Nephron (organoid): ENCODE data around the gene SNX1.
"Not testable (repeated sequence)": the region's sequence is repeated elsewhere in the genome, so short reads cannot be mapped to it uniquely, and the experiment has no call there.

Source experiments
- H3K27ac Mint-ChIP-seq, 3 experiments: 2 replicates each; pipeline ENCODE4 v1.8.0; 2020; ENCODE audit warnings: mixed read lengths in 3 of 3, mild to moderate bottlenecking in 2 of 3, moderate library complexity in 1 of 3
- H3K27me3 Mint-ChIP-seq: 2 replicates; pipeline ENCODE4 v1.8.0; 2021; ENCODE audit warnings: low read depth, mild to moderate bottlenecking, moderate library complexity, mixed read lengths
- H3K36me3 Mint-ChIP-seq: 2 replicates; pipeline ENCODE4 v1.8.0; 2020; ENCODE audit warnings: low read depth, mixed read lengths
- H3K4me1 Mint-ChIP-seq: 2 replicates; pipeline ENCODE4 v1.8.0; 2020; ENCODE audit warnings: mixed read lengths
- H3K4me3 Mint-ChIP-seq, 3 experiments: 2 replicates each; pipeline ENCODE4 v1.8.0; 2020; ENCODE audit warnings: mild to moderate bottlenecking in 3 of 3, mixed read lengths in 3 of 3, moderate library complexity in 2 of 3
- H3K9me3 Mint-ChIP-seq: 2 replicates; pipeline ENCODE4 v1.8.0; 2020; ENCODE audit warnings: mixed read lengths
- TF ChIP-seq, protein P1 (sequence below), 3 experiments: fragments of 200-600 bp; sonication (generic); IDR thresholded peaks; one replicate each; pipeline ENCODE4 v1.5.0; 2021; ENCODE audit warnings: antibody characterized with exemption in 3 of 3; ENCODE audit not compliant: unreplicated experiment in 3 of 3

Gene SNX1

DNA sequence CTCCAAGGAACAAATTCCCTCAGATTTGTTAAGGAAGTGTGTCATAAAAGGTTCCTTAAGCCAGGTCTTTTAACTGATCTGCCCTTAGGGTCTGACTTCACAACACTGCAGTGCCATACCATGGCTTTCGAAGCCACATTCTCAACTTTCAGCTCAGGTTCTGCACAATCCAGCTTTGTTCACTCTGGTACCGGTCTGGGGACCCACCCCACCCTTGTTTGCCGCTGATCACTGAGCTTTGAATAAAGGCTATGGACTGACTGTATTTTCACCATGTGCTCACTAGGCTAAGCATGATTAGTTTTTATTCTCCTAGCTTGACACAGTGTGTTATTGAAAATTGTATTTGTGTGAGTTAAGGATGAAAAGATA lies 15.9 kb downstream of the SNX1 start:
- peak overlapping the region; percentile 52 to 90 (median 61) for H3K27ac Mint-ChIP-seq
- no peaks in the 10 kb centered on the region for H3K9me3 Mint-ChIP-seq
- H3K4me1 Mint-ChIP-seq = peaks cover 9% of the 10 kb centered on the region
- peaks cover 35% of the 10 kb centered on the region for H3K36me3 Mint-ChIP-seq
- TF ChIP-seq, protein P1, sequence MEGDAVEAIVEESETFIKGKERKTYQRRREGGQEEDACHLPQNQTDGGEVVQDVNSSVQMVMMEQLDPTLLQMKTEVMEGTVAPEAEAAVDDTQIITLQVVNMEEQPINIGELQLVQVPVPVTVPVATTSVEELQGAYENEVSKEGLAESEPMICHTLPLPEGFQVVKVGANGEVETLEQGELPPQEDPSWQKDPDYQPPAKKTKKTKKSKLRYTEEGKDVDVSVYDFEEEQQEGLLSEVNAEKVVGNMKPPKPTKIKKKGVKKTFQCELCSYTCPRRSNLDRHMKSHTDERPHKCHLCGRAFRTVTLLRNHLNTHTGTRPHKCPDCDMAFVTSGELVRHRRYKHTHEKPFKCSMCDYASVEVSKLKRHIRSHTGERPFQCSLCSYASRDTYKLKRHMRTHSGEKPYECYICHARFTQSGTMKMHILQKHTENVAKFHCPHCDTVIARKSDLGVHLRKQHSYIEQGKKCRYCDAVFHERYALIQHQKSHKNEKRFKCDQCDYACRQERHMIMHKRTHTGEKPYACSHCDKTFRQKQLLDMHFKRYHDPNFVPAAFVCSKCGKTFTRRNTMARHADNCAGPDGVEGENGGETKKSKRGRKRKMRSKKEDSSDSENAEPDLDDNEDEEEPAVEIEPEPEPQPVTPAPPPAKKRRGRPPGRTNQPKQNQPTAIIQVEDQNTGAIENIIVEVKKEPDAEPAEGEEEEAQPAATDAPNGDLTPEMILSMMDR (IDR thresholded peaks at IDR 0.05; ENCODE audit: unreplicated experiment in 3 of 3) = no peak
- H3K4me3 Mint-ChIP-seq = no peak overlapping the region
- H3K27me3 Mint-ChIP-seq = no peaks in the 10 kb centered on the region

DNA sequence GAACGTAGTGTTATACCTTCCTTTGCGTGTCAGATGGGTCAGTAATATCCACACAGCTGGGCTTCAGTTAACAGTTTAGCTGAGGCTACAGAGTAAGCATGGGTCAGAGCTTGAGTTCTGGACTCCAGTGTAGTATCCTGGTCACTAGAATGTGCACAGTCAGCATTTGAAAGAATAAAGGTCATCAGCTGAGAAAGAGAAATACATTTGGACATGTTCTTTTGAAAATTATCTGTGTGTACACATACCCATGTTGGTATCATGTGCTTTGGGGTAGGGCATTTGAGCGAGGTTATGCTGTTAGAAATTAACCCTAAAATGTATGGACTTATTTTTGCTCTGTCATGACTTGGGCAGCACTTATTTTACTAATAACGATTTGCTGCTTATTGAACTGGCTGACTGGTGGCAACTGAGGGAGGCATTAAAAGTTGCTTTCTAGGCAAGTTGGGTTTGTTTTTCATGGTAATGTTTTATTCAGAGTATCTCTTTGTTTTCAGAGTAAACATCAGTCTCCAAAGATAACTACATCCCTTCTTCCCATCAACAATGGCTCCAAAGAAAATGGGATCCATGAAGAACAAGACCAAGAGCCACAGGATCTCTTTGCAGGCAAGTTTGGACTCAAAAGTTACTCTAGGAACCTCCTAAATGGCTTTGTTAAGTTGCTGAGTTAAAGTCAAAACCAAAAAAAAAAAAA lies 16.4 kb downstream of the SNX1 start:
- Mint-ChIP-seq H3K36me3 (peaks cover 40% of the 10 kb centered on the region), H3K27ac (peak overlapping the region; percentile 52 to 90 (median 61)), H3K4me1 (peaks cover 9% of the 10 kb centered on the region), H3K4me3 (no peak overlapping the region), H3K27me3 (no peaks in the 10 kb centered on the region), H3K9me3 (no peaks in the 10 kb centered on the region)
- TF ChIP-seq, protein P1 (IDR thresholded peaks at IDR 0.05; ENCODE audit: unreplicated experiment in 3 of 3) = no peak

DNA sequence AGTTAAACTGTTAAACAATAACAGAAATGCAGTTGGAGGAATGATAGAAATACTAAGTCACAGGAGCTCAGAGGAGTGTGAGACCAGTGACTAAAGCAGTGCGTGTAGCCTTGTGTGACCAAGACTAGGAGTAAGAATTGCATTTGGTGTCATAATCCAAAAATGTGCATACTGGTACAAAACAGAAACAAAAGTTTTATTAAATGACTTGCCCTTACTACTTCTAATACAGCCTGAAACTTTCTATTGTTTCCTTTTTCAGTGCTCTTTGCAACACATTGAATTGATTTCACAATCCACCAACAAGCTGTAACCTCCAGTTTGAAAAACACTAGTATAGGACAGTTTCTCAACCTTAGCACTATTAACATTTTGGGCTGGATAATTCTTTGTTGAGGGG lies 17.1 kb downstream of the SNX1 start:
- no peaks in the 10 kb centered on the region for H3K9me3 Mint-ChIP-seq

DNA sequence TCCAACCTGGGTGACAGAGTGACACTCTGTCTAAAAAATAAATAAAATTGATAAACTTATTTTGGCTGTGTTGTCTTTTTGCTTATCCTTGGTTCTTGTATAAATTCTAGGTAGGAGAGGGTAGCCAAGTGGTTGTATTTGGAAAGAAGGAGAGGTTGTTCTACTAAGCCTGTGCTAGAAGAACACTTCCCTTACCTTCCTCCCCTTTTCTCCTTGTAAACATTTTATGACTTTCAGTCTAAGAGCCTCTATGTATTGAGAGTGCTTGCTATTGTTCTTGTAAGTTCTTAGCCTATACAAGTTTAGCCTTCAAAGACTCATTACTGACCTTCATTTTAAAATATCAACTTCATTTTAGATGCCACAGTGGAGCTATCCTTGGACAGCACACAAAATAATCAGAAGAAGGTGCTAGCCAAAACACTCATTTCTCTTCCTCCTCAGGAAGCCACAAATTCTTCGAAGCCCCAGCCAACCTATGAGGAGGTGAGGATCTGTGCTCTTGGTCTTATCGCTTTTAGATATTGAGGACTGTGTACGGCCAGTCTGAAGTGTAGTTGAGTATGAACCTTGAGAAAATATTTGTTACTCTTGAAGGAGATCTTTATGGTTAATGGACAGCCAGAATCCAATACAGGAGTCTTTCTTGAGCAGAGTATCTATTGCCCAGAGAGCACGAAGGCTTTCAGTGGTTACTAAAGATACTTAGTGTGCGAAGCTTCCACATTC lies 22.1 kb downstream of the SNX1 start:
- no peak overlapping the region for H3K4me3 Mint-ChIP-seq
- no peaks in the 10 kb centered on the region for H3K9me3 Mint-ChIP-seq
- no peaks in the 10 kb centered on the region for H3K4me1 Mint-ChIP-seq
- TF ChIP-seq, protein P1 (IDR thresholded peaks at IDR 0.05; ENCODE audit: unreplicated experiment in 3 of 3) = no peak
- H3K36me3 Mint-ChIP-seq = peaks cover 67% of the 10 kb centered on the region
- H3K27ac Mint-ChIP-seq = peak overlapping the region in 1 of 3 experiments; percentile 55
- no peaks in the 10 kb centered on the region for H3K27me3 Mint-ChIP-seq

More for the DNA sequence above, 17.1 kb downstream of the SNX1 start:
- peaks cover 44% of the 10 kb centered on the region for H3K36me3 Mint-ChIP-seq
- H3K4me3 Mint-ChIP-seq = no peak overlapping the region
- H3K4me1 Mint-ChIP-seq = peaks cover 9% of the 10 kb centered on the region
- H3K27me3 Mint-ChIP-seq = no peaks in the 10 kb centered on the region
- peak overlapping the region in 2 of 3 experiments; percentile 61 to 90 for H3K27ac Mint-ChIP-seq
- TF ChIP-seq, protein P1 (IDR thresholded peaks at IDR 0.05; ENCODE audit: unreplicated experiment in 3 of 3) = no peak

DNA sequence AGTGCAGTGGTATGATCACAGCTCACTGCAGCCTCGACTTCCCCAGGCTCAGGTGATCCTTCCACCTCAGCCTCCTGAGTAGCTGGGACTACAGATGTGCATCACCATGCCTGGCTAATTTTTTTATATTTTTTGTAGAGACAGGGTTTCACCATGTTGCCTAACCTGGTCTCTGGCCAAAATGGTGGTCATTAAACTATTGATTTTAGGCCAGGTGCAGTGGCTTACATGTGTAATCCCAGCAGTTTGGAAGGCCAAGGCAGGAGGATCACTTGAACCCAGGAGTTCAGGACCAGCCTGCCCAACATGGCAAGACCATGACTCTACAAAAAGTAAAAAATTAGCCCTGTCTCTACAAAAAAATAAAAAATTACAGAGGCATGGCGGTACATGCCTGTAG lies 24.5 kb downstream of the SNX1 start:
- not testable (repeated sequence) for H3K4me1 Mint-ChIP-seq, H3K27ac Mint-ChIP-seq, H3K9me3 Mint-ChIP-seq, H3K27me3 Mint-ChIP-seq, H3K4me3 Mint-ChIP-seq
- peaks cover 72% of the 10 kb centered on the region for H3K36me3 Mint-ChIP-seq

DNA sequence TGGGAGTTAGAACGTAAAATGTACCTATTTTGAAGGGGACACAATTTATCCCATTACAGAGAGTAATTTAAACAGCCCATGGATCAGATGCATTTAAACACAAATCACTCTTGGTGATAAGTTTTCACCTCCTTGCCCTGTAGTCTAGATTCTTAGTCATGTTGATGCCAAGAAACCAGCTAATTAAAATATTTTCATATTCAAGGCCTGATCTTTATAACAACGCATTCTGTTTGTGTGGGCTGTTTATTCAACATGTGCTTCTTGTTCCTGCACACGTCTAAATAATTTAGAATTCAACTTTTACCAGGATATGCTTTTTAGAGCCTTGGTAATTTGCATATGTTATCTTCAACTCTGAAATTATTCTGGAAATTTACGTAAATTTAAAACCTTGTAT lies 25.8 kb downstream of the SNX1 start:
- no peak overlapping the region for H3K27ac Mint-ChIP-seq
- H3K4me1 Mint-ChIP-seq = no peaks in the 10 kb centered on the region
- no peaks in the 10 kb centered on the region for H3K27me3 Mint-ChIP-seq
- TF ChIP-seq, protein P1 (IDR thresholded peaks at IDR 0.05; ENCODE audit: unreplicated experiment in 3 of 3) = no peak
- H3K4me3 Mint-ChIP-seq = no peak overlapping the region
- no peaks in the 10 kb centered on the region for H3K9me3 Mint-ChIP-seq
- H3K36me3 Mint-ChIP-seq = peaks cover 70% of the 10 kb centered on the region
